SU-DHL-6 (cell line): ENCODE measurements around the gene CNGA4.

ENCODE experiments used
- H2AFZ ChIP-seq: fragments of 200-600 bp; sonication (generic); 2 replicates; pipeline ENCODE4 v1.6.1; 2014; ENCODE audit warnings: low read depth, mild to moderate bottlenecking, moderate library complexity, mixed read lengths, antibody characterized with exemption, low read length; ENCODE audit not compliant: severe bottlenecking
- H3F3A ChIP-seq: fragments of 200-600 bp; shearing (Covaris generic); 2 replicates; pipeline ENCODE4 v1.6.0; 2016; ENCODE audit warnings: antibody characterized with exemption, mild to moderate bottlenecking; ENCODE audit not compliant: insufficient read depth
- H3K27ac ChIP-seq: fragments of 200-600 bp; sonication (generic); 2 replicates; pipeline ENCODE4 v1.5.1; 2016; ENCODE audit warnings: low read depth, mild to moderate bottlenecking, low read length, moderate library complexity, mixed read lengths
- H3K27me3 ChIP-seq: fragments of 200-600 bp; sonication (generic), shearing (Covaris generic); 2 replicates; pipeline ENCODE4 v1.6.0; 2014; ENCODE audit warnings: mild to moderate bottlenecking, low read length
- H3K36me3 ChIP-seq: fragments of 200-600 bp; sonication (generic); 2 replicates; pipeline ENCODE4 v1.6.1; 2014; ENCODE audit warnings: mild to moderate bottlenecking, low read length, mixed read lengths
- H3K4me2 ChIP-seq: fragments of 300-600, 200-600 bp; shearing (Covaris generic), sonication (generic); 2 replicates; pipeline ENCODE4 v1.6.0; 2014; ENCODE audit warnings: low read length, low read depth, mild to moderate bottlenecking; ENCODE audit not compliant: poor library complexity, severe bottlenecking
- H3K4me3 ChIP-seq: fragments of 200-600 bp; sonication (generic); 2 replicates; pipeline ENCODE4 v1.5.1; 2014; ENCODE audit warnings: antibody characterized with exemption, low read length, mild to moderate bottlenecking, mixed read lengths; ENCODE audit not compliant: insufficient read depth, poor library complexity, severe bottlenecking
- H3K79me2 ChIP-seq: fragments of 200-600 bp; sonication (generic); 2 replicates; pipeline ENCODE4 v1.6.1; 2014; ENCODE audit warnings: mild to moderate bottlenecking, low read length, moderate library complexity; ENCODE audit not compliant: insufficient read depth
- H3K9ac ChIP-seq: fragments of 200-600 bp; sonication (generic); 2 replicates; pipeline ENCODE4 v1.7.0; 2014; ENCODE audit warnings: mild to moderate bottlenecking, low read length
- H3K9me2 ChIP-seq: fragments of 200-600 bp; sonication (generic); replicated peaks from 2 replicates; pipeline ENCODE4 v1.6.1; 2014; ENCODE audit warnings: low read length; ENCODE audit not compliant: insufficient read depth
- H3K9me3 ChIP-seq: fragments of 200-600 bp; sonication (generic); 2 replicates; pipeline ENCODE4 v1.6.1; 2014; ENCODE audit warnings: low read length, mixed read lengths; ENCODE audit not compliant: insufficient read depth
- H4K20me1 ChIP-seq: fragments of 200-600 bp; sonication (generic); 2 replicates; pipeline ENCODE4 v1.6.1; 2014; ENCODE audit warnings: low read depth, mild to moderate bottlenecking, antibody characterized with exemption, low read length, moderate library complexity, mixed read lengths
- CTCF ChIP-seq: fragments of 200-600 bp; sonication (generic); IDR thresholded peaks from one replicate; pipeline ENCODE4 v1.5.1; 2017; ENCODE audit warnings: antibody characterized with exemption, mild to moderate bottlenecking, low read length, moderate library complexity; ENCODE audit not compliant: insufficient read depth, poor library complexity, severe bottlenecking
- EZH2phosphoT487 ChIP-seq: fragments of 200-600 bp; sonication (generic), shearing (Covaris generic); conservative IDR thresholded peaks from 2 replicates; pipeline ENCODE4 v1.6.1; 2018; ENCODE audit warnings: mild to moderate bottlenecking, antibody characterized with exemption, low read length, moderate library complexity, mixed read lengths

CNGA4 gene

DNA sequence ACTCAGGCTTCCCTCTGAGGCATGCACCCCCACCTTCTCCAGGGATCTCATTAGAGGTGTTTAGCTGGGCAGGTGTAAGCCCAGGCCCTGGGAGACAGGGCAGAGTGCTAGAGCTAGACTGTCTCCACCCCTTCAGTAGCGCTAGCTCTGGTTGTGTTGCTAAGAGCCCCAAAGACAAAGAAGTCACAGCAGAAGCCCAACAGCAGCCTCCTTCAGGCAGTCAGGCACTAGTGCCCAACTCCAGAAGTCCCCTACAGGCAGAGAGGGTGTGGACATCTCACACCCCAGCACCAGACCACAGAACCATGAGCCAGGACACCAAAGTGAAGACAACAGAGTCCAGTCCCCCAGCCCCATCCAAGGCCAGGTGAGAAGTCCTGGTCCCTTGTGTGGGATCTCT lies at the start of gene CNGA4:
Gene CNGA4 (plus strand): TSS at position 188 of the 400 bp plus-strand sequence. CDS start 118 bp downstream, at position 306.
- TF ChIP-seq EZH2phosphoT487 (no peak), CTCF (no peak)
- H3K9ac ChIP-seq = no peak within 1 kb of the TSS
- H3K4me2 ChIP-seq = no peak within 1 kb of the TSS
- H3K9me2 ChIP-seq = no peaks in the 10 kb centered on the region
- H4K20me1 ChIP-seq = no peaks in the 10 kb centered on the region
- no peak within 1 kb of the TSS for H3K4me3 ChIP-seq
- no peak within 1 kb of the TSS for H3K27ac ChIP-seq
- H3K9me3 ChIP-seq = no peaks in the 10 kb centered on the region
- H3F3A ChIP-seq = peaks cover 9% of the 10 kb centered on the region
- no peaks in the 10 kb centered on the region; the same call in 1 of the 2 replicates for H3K79me2 ChIP-seq
- no peak within 1 kb of the TSS for H2AFZ ChIP-seq
- no peaks in the 10 kb centered on the region for H3K36me3 ChIP-seq
- H3K27me3 ChIP-seq = no peaks in the 10 kb centered on the region

GRCh38 chr11:6191742-6192141 lies 47.1 kb upstream of the CNGA4 start:
- no peaks in the 10 kb centered on the region for H3F3A ChIP-seq
- no peaks in the 10 kb centered on the region for H3K27me3 ChIP-seq
- no peak for TF ChIP-seq EZH2phosphoT487
- TF ChIP-seq CTCF = no peak
- H3K4me2 ChIP-seq = no peak overlapping the region
- no peak overlapping the region for H3K27ac ChIP-seq
- no peaks in the 10 kb centered on the region for H3K9me2 ChIP-seq
- H3K36me3 ChIP-seq = no peaks in the 10 kb centered on the region
- no peaks in the 10 kb centered on the region for H3K79me2 ChIP-seq
- no peak overlapping the region for H3K9ac ChIP-seq
- no peak overlapping the region for H2AFZ ChIP-seq
- no peak overlapping the region for H3K4me3 ChIP-seq
- no peaks in the 10 kb centered on the region for H4K20me1 ChIP-seq
- no peaks in the 10 kb centered on the region for H3K9me3 ChIP-seq

DNA sequence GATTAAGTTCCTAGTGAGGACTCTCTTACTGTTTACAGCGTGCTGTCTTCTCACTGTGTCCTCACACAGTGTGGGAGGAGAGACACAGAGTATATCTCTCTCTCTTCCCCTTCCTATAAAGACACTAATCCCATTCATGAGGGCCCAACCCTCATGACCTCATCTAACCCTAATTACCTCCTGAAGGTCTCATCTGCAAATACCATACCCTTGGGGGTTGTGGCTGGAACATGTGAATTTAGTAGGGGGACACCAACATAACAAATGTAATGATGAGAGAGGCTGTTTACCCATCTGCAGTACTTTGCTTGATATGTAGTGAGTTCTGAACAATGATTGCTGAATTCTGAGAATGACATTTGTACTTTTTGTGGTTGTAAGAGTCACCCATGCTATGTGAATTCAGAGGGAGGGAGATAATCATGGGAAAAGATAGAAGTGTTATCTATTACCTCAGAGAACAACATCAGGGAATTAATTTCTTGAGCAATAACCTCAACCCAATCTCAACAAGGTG lies 44.8 kb upstream of the CNGA4 start:
- H4K20me1 ChIP-seq = no peaks in the 10 kb centered on the region
- H3K4me2 ChIP-seq = no peak overlapping the region
- H3K27ac ChIP-seq = no peak overlapping the region

More for the DNA sequence above, 44.8 kb upstream of the CNGA4 start:
- no peaks in the 10 kb centered on the region for H3K36me3 ChIP-seq
- no peak overlapping the region for H3K4me3 ChIP-seq
- H3K27me3 ChIP-seq = no peaks in the 10 kb centered on the region
- H3K9me2 ChIP-seq = no peaks in the 10 kb centered on the region
- no peaks in the 10 kb centered on the region for H3K79me2 ChIP-seq
- H3F3A ChIP-seq = no peaks in the 10 kb centered on the region
- TF ChIP-seq CTCF (no peak), EZH2phosphoT487 (no peak)
- H3K9me3 ChIP-seq = no peaks in the 10 kb centered on the region
- no peak overlapping the region for H3K9ac ChIP-seq
- no peak overlapping the region for H2AFZ ChIP-seq
